Chondrocyte (in vitro differentiated cells): ENCODE results near the gene COL5A1. TPM values are rescaled to one million over a fixed set of nuclear protein-coding genes. Genes with fewer than 3 reads are reported as not detected.
"Not testable (repeated sequence)": the region's sequence is repeated elsewhere in the genome, so short reads cannot be mapped to it uniquely, and the experiment has no call there.

ENCODE experiments used
- DNase-seq: peaks from one replicate; pipeline ENCODE4 v3.0.0; 2021; ENCODE audit warnings: mixed read lengths, low spot score
- H3K27ac Mint-ChIP-seq: one replicate; pipeline ENCODE4 v1.8.0; 2021; ENCODE audit warnings: mild to moderate bottlenecking, moderate library complexity, mixed read lengths; ENCODE audit not compliant: unreplicated experiment
- H3K27me3 Mint-ChIP-seq: 2 replicates; pipeline ENCODE4 v1.8.0; 2021; ENCODE audit warnings: low read depth, mixed read lengths
- H3K36me3 Mint-ChIP-seq: 2 replicates; pipeline ENCODE4 v1.8.0; 2021; ENCODE audit warnings: low read depth, mixed read lengths
- H3K4me1 Mint-ChIP-seq: 2 replicates; pipeline ENCODE4 v1.8.0; 2021; ENCODE audit warnings: low read depth, mild to moderate bottlenecking, mixed read lengths
- H3K4me3 Mint-ChIP-seq: one replicate; pipeline ENCODE4 v1.8.0; 2021; ENCODE audit warnings: mild to moderate bottlenecking, moderate library complexity, mixed read lengths; ENCODE audit not compliant: unreplicated experiment
- H3K9me3 Mint-ChIP-seq: 2 replicates; pipeline ENCODE4 v1.8.0; 2021; ENCODE audit warnings: low read depth, mixed read lengths
- CTCF ChIP-seq: fragments of 200-600 bp; sonication (generic); IDR thresholded peaks from 2 replicates; pipeline ENCODE4 v1.5.0; 2021; ENCODE audit warnings: antibody characterized with exemption, mild to moderate bottlenecking, moderate library complexity
- total RNA-seq: library from RNA; stranded (reverse); gene quantifications from 3 replicates; pipeline ENCODE4 v1.2.1, GENCODE V29; 2021

Gene COL5A1
- total RNA-seq, 1 donor from 2014 or later, result 2,235 TPM

DNA sequence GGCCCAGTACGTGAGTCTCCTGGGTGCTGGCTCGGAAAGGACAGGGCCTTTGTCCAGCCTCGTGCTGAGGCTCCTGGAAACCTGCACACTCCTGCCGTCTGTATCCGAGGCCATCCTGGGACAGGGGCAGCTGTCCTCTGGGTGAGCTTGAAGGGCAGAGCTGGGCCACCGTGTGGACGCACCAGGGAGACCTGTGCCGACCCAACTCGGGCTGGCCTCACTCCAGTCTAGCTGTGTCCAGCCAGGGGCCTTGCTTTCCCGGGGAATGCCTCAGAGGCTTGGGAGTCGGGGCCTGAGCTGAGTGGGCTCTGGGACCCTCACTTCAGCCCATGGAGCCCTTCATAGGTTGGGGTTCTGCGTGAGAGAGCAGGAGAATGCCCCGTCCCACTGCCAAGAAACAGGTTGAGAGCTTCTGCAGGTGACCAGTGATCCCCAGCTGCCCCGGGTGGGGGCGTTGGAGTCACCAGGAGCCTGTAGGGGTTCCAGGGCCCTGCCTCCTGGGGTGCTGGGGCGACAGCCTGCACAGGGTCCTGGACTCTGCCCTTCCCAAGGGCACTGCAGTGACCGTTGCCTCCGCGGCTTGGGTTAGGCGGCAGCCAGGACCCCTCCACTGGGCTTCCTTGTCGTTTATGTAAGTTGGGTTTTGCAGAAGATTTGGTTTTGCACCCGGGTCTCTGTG, 60.1 kb downstream of the COL5A1 start:
- H3K4me3 Mint-ChIP-seq, result no peak overlapping the region
- no peak overlapping the region for H3K27ac Mint-ChIP-seq
- peaks cover 41% of the 10 kb centered on the region for H3K36me3 Mint-ChIP-seq
- no peak for TF ChIP-seq CTCF
- H3K27me3 Mint-ChIP-seq, result no peaks in the 10 kb centered on the region
- H3K4me1 Mint-ChIP-seq, result peaks cover 70% of the 10 kb centered on the region
- DNase-seq, result no peak
- H3K9me3 Mint-ChIP-seq, result no peaks in the 10 kb centered on the region

DNA sequence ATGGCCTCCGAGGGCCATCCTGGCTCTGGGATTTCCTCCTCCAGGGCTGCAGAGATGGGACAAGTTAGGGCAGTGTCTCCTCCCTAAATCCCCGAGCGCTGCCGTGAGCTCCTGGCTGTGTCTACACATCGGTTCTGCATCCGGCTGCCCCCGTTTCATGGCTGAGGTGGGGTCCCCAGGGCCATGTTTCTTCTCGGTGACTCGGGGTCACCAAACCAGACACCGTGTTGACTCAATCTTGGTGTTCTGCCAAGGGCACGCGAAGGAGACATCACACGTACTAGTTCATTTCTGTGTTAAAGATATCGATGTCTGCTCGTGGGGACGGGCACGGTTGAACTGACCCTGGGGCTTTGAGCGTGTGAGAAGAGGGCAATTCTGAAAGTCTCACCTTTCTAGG, 60.7 kb downstream of the COL5A1 start:
- Mint-ChIP-seq H3K4me1 (peaks cover 72% of the 10 kb centered on the region), H3K27me3 (no peaks in the 10 kb centered on the region), H3K4me3 (no peak overlapping the region), H3K27ac (peak overlapping the region; percentile 67), H3K36me3 (peaks cover 37% of the 10 kb centered on the region), H3K9me3 (no peaks in the 10 kb centered on the region)
- no peak for TF ChIP-seq CTCF
- no peak for DNase-seq

DNA sequence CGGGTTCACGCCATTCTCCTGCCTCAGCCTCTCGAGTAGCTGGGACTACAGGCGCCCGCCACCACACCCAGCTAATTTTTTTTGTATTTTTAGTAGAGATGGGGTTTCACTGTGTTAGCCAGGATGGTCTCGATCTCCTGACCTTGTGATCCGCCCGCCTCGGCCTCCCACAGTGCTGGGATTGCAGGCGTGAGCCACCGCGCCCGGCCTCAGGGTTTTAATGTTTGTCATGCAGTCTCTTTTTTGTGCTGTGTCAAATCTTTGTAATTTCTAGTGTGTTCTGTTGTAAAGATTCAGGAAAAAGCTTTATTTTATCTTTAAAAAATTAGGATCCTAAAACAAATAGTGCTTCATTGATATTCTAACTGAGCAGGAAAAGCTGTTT, 62.1 kb downstream of the COL5A1 start:
- H3K27ac Mint-ChIP-seq, result peak overlapping the region; percentile 27

GRCh38 chr9:134704498-134704897, 62.9 kb downstream of the COL5A1 start:
- Mint-ChIP-seq H3K9me3 (no peaks in the 10 kb centered on the region), H3K27ac (peak overlapping the region; percentile 93), H3K4me1 (peaks cover 77% of the 10 kb centered on the region), H3K27me3 (no peaks in the 10 kb centered on the region), H3K4me3 (no peak overlapping the region), H3K36me3 (peaks cover 43% of the 10 kb centered on the region)
- no peak for TF ChIP-seq CTCF
- DNase-seq, result no peak

More for the DNA sequence above, 62.1 kb downstream of the COL5A1 start:
- H3K27me3 Mint-ChIP-seq, DNase-seq, H3K9me3 Mint-ChIP-seq, H3K4me3 Mint-ChIP-seq: not testable (repeated sequence)
- Mint-ChIP-seq H3K36me3 (peaks cover 40% of the 10 kb centered on the region), H3K4me1 (peaks cover 74% of the 10 kb centered on the region)

DNA sequence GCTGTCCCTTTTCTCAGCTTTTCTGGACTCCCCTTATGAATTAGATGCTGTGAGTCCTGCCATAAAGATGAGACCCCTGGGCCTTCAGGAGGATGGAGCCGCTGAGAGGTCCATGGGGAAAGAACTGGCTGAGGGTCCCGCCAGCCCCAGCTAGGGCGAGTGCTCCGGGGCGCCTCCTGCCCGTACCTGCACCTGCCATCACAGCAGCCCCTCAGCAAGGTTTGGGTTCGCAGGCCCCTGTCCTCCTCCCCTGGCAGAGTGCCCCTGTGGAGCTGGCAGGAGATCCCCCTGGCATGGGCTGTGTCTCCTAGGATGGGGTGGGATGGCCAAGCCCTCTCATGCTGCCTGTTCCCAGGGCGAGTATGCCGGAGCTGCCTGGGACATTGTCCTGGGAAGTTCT, 64.2 kb downstream of the COL5A1 start:
- Mint-ChIP-seq H3K4me1 (peaks cover 75% of the 10 kb centered on the region), H3K4me3 (no peak overlapping the region), H3K9me3 (no peaks in the 10 kb centered on the region), H3K27ac (peak overlapping the region; percentile 93), H3K27me3 (no peaks in the 10 kb centered on the region), H3K36me3 (peaks cover 42% of the 10 kb centered on the region)
- no peak for TF ChIP-seq CTCF
- no peak for DNase-seq

- no peak for TF ChIP-seq CTCF
- peaks cover 36% of the 10 kb centered on the region for H3K36me3 Mint-ChIP-seq
- no peak overlapping the region for H3K4me3 Mint-ChIP-seq
- peaks cover 75% of the 10 kb centered on the region for H3K4me1 Mint-ChIP-seq
- no peaks in the 10 kb centered on the region for H3K9me3 Mint-ChIP-seq
- H3K27ac Mint-ChIP-seq, result peak overlapping the region; percentile 93
- H3K27me3 Mint-ChIP-seq, result no peaks in the 10 kb centered on the region
- no peak for DNase-seq
These were observed 64.9 kb downstream of the COL5A1 start for GRCh38 chr9:134706522-134706921.
